Globus pallidus (tissue), 1 donor: ENCODE results near the gene DDX3X.
"Not testable (repeated sequence)": the region's sequence is repeated elsewhere in the genome, so short reads cannot be mapped to it uniquely, and the experiment has no call there.

ENCODE experiments used
- DNase-seq: peaks from one replicate; pipeline ENCODE4 v3.0.0-alpha.2; 2015; ENCODE audit warnings: low spot score

Gene DDX3X

DNA sequence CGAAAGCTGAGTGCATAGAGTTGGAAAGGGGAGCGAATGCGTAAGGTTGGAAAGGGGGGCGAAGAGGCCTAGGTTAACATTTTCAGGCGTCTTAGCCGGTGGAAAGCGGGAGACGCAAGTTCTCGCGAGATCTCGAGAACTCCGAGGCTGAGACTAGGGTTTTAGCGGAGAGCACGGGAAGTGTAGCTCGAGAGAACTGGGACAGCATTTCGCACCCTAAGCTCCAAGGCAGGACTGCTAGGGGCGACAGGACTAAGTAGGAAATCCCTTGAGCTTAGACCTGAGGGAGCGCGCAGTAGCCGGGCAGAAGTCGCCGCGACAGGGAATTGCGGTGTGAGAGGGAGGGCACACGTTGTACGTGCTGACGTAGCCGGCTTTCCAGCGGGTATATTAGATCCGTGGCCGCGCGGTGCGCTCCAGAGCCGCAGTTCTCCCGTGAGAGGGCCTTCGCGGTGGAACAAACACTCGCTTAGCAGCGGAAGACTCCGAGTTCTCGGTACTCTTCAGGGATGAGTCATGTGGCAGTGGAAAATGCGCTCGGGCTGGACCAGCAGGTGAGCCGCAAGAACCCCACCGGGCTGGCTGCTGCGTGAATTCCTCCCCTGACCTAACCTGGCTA lies at the start of gene DDX3X:
DDX3X (plus strand) TSS at position 419 of the 619 bp plus-strand sequence; CDS start at position 510, 91 bp downstream.
- DNase-seq: peak; percentile 89

DNA sequence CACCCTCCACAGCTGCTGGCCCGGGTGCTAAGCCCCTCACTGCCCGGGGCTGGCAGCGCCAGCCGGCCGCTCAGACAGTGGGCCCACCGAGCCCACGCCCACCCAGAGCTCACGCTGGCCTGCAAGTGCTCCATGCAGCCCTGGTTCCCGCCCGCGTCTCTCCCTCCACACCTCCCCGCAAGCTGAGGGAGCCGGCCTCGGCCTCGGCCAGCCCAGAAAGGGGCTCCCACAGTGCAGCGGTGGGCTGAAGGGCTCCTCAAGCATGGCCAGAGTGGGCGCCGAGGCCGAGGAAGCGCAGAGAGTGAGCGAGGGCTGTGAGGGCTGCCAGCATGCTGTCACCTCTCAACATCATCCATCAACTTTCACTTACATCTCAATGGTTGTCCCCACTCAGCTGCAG lies 48.0 kb upstream of the DDX3X start:
- DNase-seq: not testable (repeated sequence)

DNA sequence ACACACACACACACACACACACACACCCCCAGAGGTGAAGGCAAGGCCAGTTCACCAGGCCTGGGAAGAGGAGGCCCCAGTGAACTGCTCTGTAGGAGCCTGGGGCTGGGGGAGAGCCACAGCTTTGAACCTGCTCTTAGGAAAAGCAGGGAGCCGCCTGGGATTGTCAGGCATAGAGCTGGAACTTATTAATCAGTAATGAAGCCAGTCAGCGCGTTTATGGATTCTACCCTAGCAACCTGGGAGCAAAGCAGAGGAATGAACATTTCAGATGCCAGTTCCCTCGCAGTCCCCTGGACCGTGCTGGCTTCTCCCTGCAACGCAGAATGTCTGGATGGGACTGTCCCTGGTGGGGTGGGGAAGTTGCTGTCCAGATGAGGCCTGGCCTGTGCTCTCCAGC lies 45.3 kb upstream of the DDX3X start:
- no peak for DNase-seq

DNA sequence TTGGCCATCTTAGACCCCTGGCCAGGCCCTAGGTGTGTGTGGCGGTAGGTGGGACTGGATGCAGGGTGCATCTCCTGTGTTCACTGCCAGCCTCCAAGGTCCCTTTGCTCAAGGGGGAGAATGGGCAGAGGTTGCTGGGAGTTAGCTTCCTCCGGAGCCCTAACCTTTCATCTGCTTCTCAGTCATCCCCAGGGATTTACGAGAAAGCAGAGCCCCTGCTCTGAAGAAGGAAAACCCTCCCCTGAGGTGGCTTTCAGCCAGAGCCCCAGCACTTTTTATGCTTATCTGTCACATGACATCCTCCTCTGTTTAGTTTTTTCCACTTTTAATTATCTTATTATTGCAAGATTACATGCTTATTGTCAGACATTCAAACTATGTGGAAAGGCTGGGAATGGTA lies 44.9 kb upstream of the DDX3X start:
- no peak for DNase-seq

DNA sequence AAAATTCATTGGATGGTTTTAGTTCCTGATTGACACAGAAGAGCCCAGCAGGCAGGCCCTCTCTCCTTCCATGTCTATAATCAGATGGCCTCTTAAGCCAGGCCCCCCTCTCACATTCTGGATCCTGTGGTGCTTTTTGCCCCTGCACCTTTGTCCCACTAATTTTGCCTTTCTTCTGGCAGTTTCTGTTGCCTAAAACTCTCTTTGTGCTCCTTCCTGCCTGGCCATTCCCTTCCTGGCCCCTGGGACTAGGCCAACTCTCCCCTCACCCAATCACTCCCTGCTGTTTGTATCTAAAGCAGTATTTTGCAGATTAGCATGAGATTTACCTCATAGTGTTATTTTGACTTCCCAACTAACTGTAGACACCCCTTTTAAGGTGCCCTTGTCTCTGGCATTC lies 42.7 kb upstream of the DDX3X start:
- DNase-seq: no peak

DNA sequence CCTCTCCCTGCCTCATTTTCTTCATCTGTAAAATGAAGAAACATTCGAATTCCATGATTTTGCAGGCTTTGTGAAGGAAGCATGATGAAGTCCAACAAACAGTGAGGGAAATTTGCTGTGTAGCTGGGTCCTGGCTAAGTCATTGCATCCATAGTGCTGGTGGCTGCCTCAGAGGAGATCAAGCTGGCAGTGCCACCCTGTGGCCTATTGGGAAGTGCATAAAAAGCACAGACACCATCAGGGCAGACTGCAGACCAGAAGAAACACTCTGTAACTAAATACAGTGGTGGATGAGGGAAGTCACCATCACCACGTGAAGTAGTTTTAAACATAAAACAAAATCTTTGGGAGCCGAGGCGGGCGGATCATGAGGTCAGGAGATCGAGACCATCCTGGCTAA lies 40.7 kb upstream of the DDX3X start:
- no peak for DNase-seq

DNA sequence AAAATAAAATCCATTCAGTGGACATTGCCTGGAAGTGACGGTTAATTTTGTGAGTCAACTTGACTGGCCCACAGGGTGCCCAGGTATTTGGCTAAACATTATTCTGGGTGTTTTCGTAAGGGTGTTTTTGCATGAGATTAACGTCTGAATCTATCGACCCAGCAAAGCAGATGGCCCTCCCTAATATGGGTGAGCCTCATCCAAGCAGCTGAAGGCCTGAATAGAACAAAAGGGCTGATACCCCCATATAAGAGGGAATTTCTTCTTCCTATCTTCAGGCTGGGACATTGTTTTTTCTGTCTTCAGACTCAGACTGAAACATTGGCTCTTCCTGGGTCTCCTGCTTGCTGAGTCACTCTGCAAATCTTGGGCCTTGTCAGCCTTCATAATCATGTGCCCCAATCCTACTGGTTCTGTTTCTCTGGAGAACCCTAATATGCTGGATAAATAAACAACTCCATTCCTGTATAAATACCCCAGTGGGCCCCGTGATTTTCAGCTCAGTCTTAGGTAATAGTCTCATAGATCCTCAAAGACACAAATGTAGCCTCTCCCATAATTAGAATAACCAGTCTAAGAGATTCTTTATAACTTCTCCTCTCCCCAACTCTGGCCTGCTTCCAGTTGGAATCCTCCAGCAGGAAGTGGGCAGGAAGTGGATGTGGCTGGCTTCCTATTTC lies 33.1 kb upstream of the DDX3X start:
- DNase-seq: no peak

DNA sequence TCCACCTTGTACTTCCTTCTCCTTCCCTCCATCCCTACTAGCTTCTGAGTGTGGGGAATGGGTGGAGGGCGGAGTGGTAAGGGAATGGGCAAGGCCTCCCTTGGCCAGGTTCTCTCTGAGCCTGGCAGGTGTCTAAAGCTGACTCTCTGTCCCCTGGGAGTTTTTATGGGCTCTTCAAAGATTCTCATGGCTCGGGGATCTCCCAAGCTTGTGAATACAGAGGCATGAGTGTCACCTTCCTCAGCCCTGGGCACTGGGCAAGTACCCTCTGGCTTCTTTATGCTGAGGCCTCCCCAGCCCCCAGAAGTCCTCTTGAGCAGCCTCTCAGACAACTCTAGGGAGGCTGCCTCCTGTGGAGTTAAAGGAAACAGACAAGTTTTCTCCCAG lies 32.5 kb upstream of the DDX3X start:
- no peak for DNase-seq

DNA sequence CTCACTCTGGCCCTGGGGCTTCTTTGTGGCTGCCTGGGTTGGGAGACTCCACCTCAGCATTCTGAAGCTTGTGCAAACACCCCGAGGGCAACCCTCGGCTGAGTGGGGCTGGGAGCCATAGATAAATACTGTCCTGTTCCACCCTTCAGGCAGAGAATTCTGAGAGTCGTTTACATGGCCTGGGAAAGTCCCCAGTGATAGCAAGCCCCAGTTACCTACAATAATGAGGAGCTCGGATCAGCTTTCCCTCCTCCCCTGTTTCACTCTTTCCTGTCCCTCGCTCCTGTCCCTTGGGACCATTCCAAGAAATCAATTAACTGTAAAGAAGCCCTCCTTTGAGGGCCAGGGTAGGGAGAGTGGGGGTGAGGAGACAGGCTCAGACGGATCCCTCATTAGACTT lies 31.6 kb upstream of the DDX3X start:
- no peak for DNase-seq

DNA sequence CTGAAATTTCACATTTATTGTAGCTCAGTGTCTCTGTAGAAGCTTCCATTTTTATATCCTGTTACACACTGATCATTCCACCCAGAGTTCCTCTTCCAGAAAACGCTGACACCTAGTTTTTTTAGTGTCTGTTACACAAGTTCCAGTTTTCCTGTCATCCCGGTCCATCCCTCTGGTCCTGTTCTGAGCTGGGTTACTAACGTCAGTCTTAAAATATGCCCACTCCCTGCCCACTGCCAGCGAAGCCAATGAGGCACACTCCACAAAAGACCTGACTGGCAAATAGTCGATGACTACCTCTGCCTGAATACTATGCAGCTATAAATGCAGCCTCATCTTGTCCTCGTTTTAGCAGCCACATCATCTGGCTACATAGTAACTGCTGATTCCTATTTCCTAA lies 30.9 kb upstream of the DDX3X start:
- DNase-seq: no peak

DNA sequence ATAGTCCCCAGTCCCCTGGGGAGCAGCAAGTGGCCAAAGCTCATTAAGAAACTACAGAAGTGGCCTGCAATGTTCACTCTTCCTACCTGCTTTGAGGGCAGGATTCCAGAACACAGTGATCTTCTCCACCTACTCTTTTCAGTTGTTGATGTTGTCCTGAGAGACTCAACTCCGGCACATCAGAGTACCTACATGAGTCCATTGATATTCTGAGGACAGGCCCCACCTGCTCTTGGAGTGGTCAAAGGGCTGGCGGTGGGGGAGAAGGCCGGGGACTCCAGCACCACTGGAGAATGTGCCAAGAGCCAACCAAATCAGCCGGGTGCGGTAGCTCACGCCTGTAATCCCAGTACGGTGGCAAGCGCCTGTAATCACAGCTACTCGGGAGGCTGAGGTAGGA lies 29.8 kb upstream of the DDX3X start:
- DNase-seq: no peak

DNA sequence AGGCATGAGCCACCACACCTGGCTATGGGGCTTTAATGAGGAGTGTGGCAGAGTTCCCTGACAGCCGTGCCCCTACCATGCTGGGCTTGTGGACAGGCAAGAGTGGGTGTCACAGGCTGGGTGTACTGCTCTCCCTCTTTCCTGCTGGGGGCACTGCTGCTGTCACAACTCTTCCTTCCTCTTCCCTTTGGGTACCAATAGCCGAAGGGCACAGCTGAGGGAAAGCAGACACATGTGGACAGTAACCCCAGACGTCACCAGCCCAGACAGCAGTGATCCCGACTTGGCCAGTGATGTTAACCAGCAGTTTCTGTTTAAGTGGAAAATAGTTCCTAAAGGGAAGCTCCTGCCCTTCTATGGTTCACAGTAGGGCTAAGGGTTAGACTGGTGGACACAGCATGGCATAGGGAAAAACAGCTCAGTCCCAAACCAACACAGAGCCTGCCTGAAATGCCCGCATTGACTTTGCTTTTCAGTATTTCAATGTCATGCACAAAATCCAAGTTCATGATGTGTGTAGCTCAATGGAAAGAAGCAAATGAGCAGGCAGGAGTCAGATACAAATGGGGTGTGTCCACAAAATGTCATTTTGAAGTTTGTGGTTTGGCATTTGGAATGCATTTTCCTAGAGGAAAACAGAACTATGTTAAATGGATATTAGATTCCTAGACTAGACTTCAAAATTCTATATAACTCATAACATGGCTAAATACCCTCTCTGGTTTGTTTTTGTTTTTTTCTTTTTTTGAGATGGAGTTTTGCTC lies 24.9 kb upstream of the DDX3X start:
- DNase-seq: no peak

DNA sequence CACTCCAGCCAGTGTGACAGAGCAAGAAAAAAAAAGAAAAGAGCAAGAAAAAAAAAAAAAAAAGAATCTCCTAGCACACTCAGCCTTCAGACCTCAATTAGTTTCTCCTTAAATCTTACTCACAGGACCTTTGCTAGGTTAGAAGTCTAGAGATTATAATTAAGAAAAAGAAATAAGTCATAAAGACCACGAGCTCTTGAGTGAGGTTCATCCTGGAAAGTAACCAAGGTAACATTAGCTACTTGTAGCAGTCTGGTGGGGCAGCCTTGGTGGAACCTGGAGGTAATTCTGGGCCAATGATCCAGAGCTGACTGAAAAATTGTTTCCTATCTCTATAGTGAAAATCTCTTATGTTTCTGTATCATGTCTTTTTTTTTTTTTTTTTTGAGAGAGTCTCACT lies 21.2 kb upstream of the DDX3X start:
- DNase-seq: no peak

DNA sequence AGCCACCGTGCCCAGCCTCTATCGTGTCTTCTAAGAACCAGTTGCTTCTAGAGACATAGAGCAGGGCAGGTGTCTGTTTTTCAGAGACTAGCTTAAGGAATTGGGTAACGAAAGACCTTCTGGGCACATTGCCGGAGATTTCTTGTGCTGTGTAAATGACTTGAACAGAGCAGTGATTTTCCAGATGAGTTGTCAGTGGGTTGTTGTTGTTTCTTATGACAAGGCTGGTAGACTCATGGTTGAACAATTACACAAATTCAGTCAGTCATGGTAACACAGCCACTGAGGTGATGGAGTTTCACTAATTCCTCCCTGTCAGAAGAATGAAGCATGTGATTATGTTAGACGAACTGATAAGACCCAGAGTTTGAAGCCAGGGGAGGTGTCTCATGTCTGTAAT lies 20.5 kb upstream of the DDX3X start:
- no peak for DNase-seq

DNA sequence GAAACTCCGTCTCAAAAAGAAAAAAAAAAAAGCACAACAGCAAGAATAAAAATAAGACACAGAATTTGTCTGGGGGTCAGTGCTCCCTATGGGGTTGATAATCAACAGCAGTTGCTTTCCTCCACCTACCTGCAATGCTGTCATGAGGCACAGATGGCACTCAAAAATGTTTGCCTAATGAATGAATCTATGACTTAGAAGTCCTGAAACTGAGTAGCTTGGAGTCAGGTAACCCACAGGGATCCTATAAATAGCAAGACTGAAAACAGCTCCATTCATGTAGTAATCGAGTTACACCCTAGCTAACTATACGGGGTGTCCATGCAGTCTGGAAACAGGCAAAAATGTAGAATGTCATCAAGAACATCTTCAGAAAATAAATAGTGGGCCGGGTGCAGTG lies 19.8 kb upstream of the DDX3X start:
- no peak for DNase-seq

DNA sequence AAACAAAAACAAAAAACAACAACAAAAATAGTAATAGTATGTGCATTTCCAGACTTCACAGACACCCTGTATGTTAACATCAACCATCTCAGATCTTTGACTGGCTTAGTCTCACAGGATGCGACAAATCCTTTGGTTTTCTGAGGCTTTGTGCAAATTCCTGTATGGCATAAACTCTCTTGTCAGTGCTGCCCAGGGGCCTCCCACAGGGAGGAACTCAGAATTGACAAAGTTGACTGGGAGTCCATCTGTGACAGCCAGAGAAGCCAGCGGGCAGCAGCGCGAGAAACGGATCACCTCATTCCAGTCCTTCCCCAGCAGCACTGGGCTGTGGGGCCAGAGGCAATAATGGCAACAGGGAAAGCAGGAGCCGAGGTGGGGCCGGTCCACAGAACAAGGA lies 19.1 kb upstream of the DDX3X start:
- DNase-seq: no peak

DNA sequence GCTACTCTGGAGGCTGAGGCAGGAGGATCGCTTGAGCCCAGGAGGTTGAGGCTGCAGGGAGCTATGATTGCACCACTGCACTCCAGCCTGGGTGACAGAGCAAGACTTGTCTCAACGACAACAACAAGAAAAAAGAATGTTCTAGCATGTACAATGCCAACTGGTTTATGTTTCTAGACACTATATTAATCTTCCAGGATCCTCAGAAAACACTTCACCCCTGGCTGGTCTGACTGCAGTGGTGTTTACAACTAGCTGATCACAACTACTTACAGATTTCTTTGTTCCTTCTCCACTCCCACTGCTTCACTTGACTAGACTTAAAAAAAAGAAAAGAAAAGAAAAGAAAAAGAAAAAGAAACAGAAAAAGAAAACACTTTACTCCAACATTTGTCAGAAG lies 17.7 kb upstream of the DDX3X start:
- DNase-seq: not testable (repeated sequence)

DNA sequence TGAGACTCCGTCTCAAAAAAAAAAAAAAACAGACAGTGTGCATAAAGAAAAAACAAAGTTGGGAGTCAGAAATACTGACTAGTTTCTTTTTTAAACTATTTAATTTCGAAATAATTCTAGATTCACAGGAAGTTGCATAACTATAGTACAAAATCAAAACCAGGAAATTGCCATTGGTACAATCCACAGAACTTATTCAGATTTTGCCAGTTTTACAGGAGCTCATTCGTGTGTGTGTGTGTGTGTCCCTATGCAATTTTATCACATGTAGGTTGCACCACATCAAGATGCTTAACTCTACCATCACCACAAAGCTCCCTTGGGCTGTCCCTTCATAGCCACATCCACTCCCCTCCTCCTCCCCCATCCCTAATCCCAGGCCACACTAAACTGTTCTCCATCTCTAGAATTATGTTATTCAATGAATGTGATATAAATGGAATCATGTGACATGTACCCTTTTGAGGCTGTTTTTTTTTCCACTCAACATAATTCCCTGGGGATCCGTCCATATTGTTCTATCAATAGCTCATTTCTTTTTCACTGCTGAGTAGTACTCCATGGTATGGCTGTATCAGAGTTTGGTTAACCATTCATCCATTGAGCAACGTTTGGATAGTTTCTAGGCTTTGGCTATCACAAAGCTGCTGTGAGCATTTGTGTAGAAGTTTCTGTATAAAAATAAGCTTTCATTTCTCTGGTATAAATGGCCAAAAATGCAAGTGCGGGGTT lies 16.3 kb upstream of the DDX3X start:
- no peak for DNase-seq

DNA sequence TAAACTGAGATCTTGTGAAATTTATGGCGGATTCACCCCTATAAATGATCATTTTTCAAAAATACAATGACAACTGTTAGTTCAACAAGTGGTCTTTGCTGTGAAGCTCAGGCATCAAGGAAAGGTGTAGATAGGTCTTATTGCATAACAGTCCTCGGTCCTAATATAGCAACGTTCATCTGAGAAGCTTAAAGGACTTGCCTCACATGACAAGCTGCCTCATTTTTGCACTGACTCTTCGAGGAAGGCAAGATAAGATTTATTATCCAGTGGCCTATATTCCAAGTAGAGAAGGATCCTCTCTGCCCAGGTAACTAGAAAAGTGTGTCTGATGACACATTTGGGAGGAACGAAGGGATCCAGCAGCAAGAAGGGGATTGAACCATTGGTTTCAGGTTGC lies 13.6 kb upstream of the DDX3X start:
- DNase-seq: no peak

DNA sequence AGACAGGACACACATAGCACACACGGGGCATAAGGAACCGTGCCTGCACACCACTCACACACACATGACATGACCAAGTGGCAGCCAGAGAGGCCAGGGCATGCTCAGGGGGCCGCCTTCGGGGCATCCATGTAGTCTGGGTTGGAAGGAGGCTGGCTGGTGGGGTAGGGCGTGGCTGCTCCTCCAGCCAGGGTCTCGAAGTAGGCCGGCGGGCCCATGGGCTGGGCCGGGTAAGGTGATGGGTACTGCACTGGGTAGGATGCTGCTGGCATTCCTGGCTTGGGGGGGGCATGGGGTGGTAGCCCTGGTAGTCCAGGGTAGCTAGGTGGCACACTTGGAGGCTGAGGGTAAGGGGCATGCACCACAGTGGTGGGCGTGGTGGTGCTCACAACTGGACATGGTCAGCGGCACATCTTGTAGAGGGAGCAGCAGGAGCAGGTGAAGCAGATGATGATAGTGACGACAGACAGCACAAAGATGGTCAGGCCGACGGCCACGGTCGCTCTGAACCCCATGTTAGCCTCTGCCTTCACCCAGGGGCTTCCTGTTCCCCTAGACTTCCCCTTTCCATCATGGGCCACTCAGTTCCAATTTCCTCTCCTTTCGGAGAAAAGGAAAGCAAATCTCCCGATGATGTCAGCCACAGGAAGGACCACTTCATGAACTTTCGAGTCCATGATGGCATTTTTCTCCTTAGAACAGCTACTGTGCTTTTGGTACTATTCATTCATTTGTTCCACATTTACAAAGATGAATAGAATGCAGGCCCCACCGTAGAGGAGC lies 10.9 kb upstream of the DDX3X start:
- no peak for DNase-seq

DNA sequence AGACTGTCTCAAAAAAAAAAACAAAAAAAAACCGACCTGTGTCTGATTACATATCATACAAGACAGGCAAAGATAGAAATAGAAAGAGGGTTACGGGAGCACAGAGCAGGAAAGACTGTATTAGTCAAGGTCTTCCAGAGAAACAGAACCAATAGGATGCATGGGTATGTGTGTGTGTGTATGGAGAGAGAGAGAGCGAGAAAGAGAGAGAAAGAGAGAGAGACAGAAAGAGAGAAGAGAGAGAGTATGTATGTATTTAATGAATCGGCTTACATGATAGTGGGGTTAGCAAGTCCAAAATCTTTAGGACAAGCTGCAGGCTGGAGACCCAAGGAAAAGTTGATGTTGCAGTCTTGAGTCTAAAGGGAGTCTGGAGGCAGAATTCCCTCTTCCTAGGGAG lies 7.5 kb upstream of the DDX3X start:
- DNase-seq: no peak

DNA sequence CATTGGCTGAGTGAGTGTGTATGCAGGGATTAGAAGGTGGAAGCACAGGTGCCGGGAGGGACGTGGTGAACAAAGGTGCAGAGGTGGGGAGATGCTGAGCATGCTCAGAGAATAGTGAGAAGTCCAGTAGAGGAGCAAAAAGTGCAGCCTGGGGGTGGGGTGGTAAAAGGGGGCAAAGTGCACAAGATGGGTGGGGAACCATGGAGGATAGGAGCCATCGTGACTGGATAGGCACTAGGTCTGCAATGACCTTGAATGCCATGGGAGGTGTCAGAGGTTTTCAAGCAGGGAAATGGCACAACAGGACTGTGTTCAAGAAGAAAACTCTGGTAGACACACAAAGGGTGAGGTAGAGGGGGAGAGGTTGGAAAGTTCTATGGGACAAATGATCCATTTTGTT lies 6.6 kb upstream of the DDX3X start:
- DNase-seq: no peak
